ENCODE measurements around the gene CHST2.

The CHST2 gene

GRCh38 chr3:143137435-143138036 is 18.0 kb downstream of the CHST2 start:
- Histone ChIP-seq H3K4me2 (ENCODE audit: low read length) (no peak overlapping the region), H4K20me1 (ENCODE audit: control insufficient read depth, insufficient read depth, low read depth, low read length) (no peaks in the 10 kb centered on the region), H3K36me3 (ENCODE audit: control insufficient read depth, low read length) (no peaks in the 10 kb centered on the region), H3K9me2 (replicated peaks; ENCODE audit: control insufficient read depth, low read length) (no peaks in the 10 kb centered on the region), H3K4me1 (ENCODE audit: control insufficient read depth, low read length) (no peaks in the 10 kb centered on the region), H3K79me2 (ENCODE audit: control insufficient read depth, low read length) (no peaks in the 10 kb centered on the region), H3F3A (ENCODE audit: control insufficient read depth, insufficient read depth) (no peaks in the 10 kb centered on the region), H3K27me3 (ENCODE audit: control insufficient read depth, low read length) (peaks cover 4% of the 10 kb centered on the region; the same call in 1 of the 2 replicates), H3K9me3 (ENCODE audit: control insufficient read depth, insufficient read depth, low read length) (no peaks in the 10 kb centered on the region), H3K4me3 (ENCODE audit: low read length) (no peak overlapping the region), H3K27ac (ENCODE audit: low read depth, low read length) (no peak overlapping the region)
- no peak for TF ChIP-seq EZH2phosphoT487 (IDR thresholded peaks at IDR 0.05; ENCODE audit: borderline replicate concordance, low read length)
- no peak for TF ChIP-seq CTCF (IDR thresholded peaks at IDR 0.05; ENCODE audit: low read depth, low read length, poor library complexity, severe bottlenecking)

GRCh38 chr3:143138953-143139352 is 19.4 kb downstream of the CHST2 start:
- H3K9me3 ChIP-seq (ENCODE audit: control insufficient read depth, insufficient read depth, low read length): no peaks in the 10 kb centered on the region
- no peaks in the 10 kb centered on the region for H3K36me3 ChIP-seq (ENCODE audit: control insufficient read depth, low read length)
- H3K4me3 ChIP-seq (ENCODE audit: low read length): no peak overlapping the region
- no peaks in the 10 kb centered on the region for H4K20me1 ChIP-seq (ENCODE audit: control insufficient read depth, insufficient read depth, low read depth, low read length)
- no peaks in the 10 kb centered on the region for H3K9me2 ChIP-seq (replicated peaks; ENCODE audit: control insufficient read depth, low read length)
- H3K27ac ChIP-seq (ENCODE audit: low read depth, low read length): no peak overlapping the region
- no peak for TF ChIP-seq CTCF (IDR thresholded peaks at IDR 0.05; ENCODE audit: low read depth, low read length, poor library complexity, severe bottlenecking)
- no peak for TF ChIP-seq EZH2phosphoT487 (IDR thresholded peaks at IDR 0.05; ENCODE audit: borderline replicate concordance, low read length)
- no peaks in the 10 kb centered on the region for H3K4me1 ChIP-seq (ENCODE audit: control insufficient read depth, low read length)
- no peaks in the 10 kb centered on the region for H3F3A ChIP-seq (ENCODE audit: control insufficient read depth, insufficient read depth)
- no peaks in the 10 kb centered on the region for H3K79me2 ChIP-seq (ENCODE audit: control insufficient read depth, low read length)
- H3K27me3 ChIP-seq (ENCODE audit: control insufficient read depth, low read length): peaks cover 4% of the 10 kb centered on the region; the same call in 1 of the 2 replicates
- H3K4me2 ChIP-seq (ENCODE audit: low read length): no peak overlapping the region

GRCh38 chr3:143139762-143140161 is 20.2 kb downstream of the CHST2 start:
- H3F3A ChIP-seq (ENCODE audit: control insufficient read depth, insufficient read depth): no peaks in the 10 kb centered on the region
- no peak overlapping the region for H3K4me2 ChIP-seq (ENCODE audit: low read length)
- no peak overlapping the region for H3K4me3 ChIP-seq (ENCODE audit: low read length)
- H3K27me3 ChIP-seq (ENCODE audit: control insufficient read depth, low read length): no peaks in the 10 kb centered on the region
- no peaks in the 10 kb centered on the region for H3K4me1 ChIP-seq (ENCODE audit: control insufficient read depth, low read length)
- no peaks in the 10 kb centered on the region for H3K9me3 ChIP-seq (ENCODE audit: control insufficient read depth, insufficient read depth, low read length)
- no peak overlapping the region for H3K27ac ChIP-seq (ENCODE audit: low read depth, low read length)
- TF ChIP-seq CTCF (IDR thresholded peaks at IDR 0.05; ENCODE audit: low read depth, low read length, poor library complexity, severe bottlenecking) (no peak), EZH2phosphoT487 (IDR thresholded peaks at IDR 0.05; ENCODE audit: borderline replicate concordance, low read length) (no peak)
- no peaks in the 10 kb centered on the region for H3K79me2 ChIP-seq (ENCODE audit: control insufficient read depth, low read length)
- H3K9me2 ChIP-seq (replicated peaks; ENCODE audit: control insufficient read depth, low read length): no peaks in the 10 kb centered on the region
- H3K36me3 ChIP-seq (ENCODE audit: control insufficient read depth, low read length): no peaks in the 10 kb centered on the region
- no peaks in the 10 kb centered on the region for H4K20me1 ChIP-seq (ENCODE audit: control insufficient read depth, insufficient read depth, low read depth, low read length)
